Left hindlimb (tissue), 1 donor: Measurements from ENCODE around the gene CBARP.

Experiments used
- DNase-seq: peaks from one replicate; pipeline ENCODE4 v3.0.0-alpha.2; 2018

Gene CBARP

GRCh38 chr19:1238369-1239303 is 831 bp upstream of the CBARP start:
- DNase-seq, result no peak

GRCh38 chr19:1237027-1237659 is 662 bp downstream of the CBARP start:
- peak; percentile 76 for DNase-seq

GRCh38 chr19:1236576-1236975 is 1.2 kb downstream of the CBARP start:
- DNase-seq, result no peak

- no peak for DNase-seq
Observed at GRCh38 chr19:1235625-1236538, 1.9 kb downstream of the CBARP start.

- DNase-seq, result no peak
Observed at GRCh38 chr19:1234955-1235380, 2.8 kb downstream of the CBARP start.

GRCh38 chr19:1234051-1234954 is 3.5 kb downstream of the CBARP start:
- no peak for DNase-seq

- DNase-seq, result no peak
Observed at GRCh38 chr19:1233115-1233667, 4.6 kb downstream of the CBARP start.

- no peak for DNase-seq
Observed at GRCh38 chr19:1232652-1233072, 5.1 kb downstream of the CBARP start.

GRCh38 chr19:1231729-1232637 is 5.8 kb downstream of the CBARP start:
- DNase-seq, result no peak

GRCh38 chr19:1230783-1231489 is 6.9 kb downstream of the CBARP start:
- no peak for DNase-seq

GRCh38 chr19:1229924-1230782 is 7.7 kb downstream of the CBARP start:
- DNase-seq, result no peak

GRCh38 chr19:1229056-1229923 is 8.5 kb downstream of the CBARP start:
- no peak for DNase-seq

- DNase-seq, result no peak
Observed at GRCh38 chr19:1228161-1228957, 9.4 kb downstream of the CBARP start.

- no peak for DNase-seq
Observed at GRCh38 chr19:1227304-1228054, 10.3 kb downstream of the CBARP start.

GRCh38 chr19:1226522-1227303 is 11.1 kb downstream of the CBARP start:
- DNase-seq, result no peak

GRCh38 chr19:1226227-1226518 is 11.6 kb downstream of the CBARP start:
- no peak for DNase-seq
